PC-9 (cell line): ENCODE data around the gene LDAH. TPM values are rescaled to one million over a fixed set of nuclear protein-coding genes. Genes with fewer than 3 reads are reported as not detected.

ENCODE experiments used
- BruUV-seq: library from RNA; stranded (reverse); fragments of 400-500 nt; replicated peaks from 2 replicates; lab custom pipeline; 2021; lab: Mats Ljungman, UMichigan
- CTCF ChIA-PET: fragments of 300-600 bp; sonication (Branson Sonifier 250); formaldehyde crosslinking; loops from one replicate; lab custom pipeline; 2022; ENCODE audit warnings: antibody characterized with exemption; lab: Charles Lee
- POLR2A ChIA-PET: fragments of 300-600 bp; sonication (Branson Sonifier 250); formaldehyde crosslinking; loops from one replicate; lab custom pipeline; 2022; ENCODE audit warnings: antibody characterized with exemption; ENCODE audit not compliant: unreplicated experiment; lab: Charles Lee
- DNase-seq, 2 experiments: peaks; one replicate each; pipeline versions ENCODE4 v3.0.0 to v3.0.0-alpha.2; 2015 to 2022; ENCODE audit warnings: mixed read lengths in 1 of 2
- H2AFZ ChIP-seq: fragments of 200-600 bp; sonication (generic); 2 replicates; pipeline ENCODE4 v1.8.1; 2017; ENCODE audit warnings: antibody characterized with exemption
- H3F3A ChIP-seq: fragments of 200-600 bp; sonication (generic); 2 replicates; pipeline ENCODE4 v1.8.1; 2017; ENCODE audit warnings: antibody characterized with exemption, mild to moderate bottlenecking, low read depth; ENCODE audit not compliant: insufficient read depth
- H3K27ac ChIP-seq: fragments of 200-600 bp; sonication (generic); 2 replicates; pipeline ENCODE4 v1.6.1; 2016; ENCODE audit warnings: mixed run types
- H3K27me3 ChIP-seq: fragments of 200-600 bp; sonication (generic); 2 replicates; pipeline ENCODE4 v1.6.1; 2016; ENCODE audit warnings: low read depth, mixed run types; ENCODE audit not compliant: insufficient read depth
- H3K36me3 ChIP-seq: fragments of 200-600 bp; sonication (generic); 2 replicates; pipeline ENCODE4 v1.6.1; 2016; ENCODE audit warnings: low read depth, mixed run types
- H3K4me1 ChIP-seq: fragments of 200-600 bp; sonication (generic); replicated peaks from 2 replicates; pipeline ENCODE4 v1.6.1; 2016; ENCODE audit warnings: mixed run types; ENCODE audit not compliant: insufficient read depth
- H3K4me2 ChIP-seq: fragments of 200-600 bp; sonication (generic); 2 replicates; pipeline ENCODE4 v1.6.1; 2017; ENCODE audit warnings: mixed run types
- H3K4me3 ChIP-seq: fragments of 200-600 bp; sonication (generic); 2 replicates; pipeline ENCODE4 v1.6.1; 2016; ENCODE audit warnings: mixed run types
- H3K79me2 ChIP-seq: fragments of 200-600 bp; sonication (generic); 2 replicates; pipeline ENCODE4 v1.6.1; 2017; ENCODE audit warnings: low read depth, mixed run types
- H3K9me2 ChIP-seq: fragments of 200-600 bp; sonication (generic); 2 replicates; pipeline ENCODE4 v1.8.1; 2017; ENCODE audit warnings: mild to moderate bottlenecking; ENCODE audit not compliant: insufficient read depth
- H3K9me3 ChIP-seq: fragments of 200-600 bp; sonication (generic); 2 replicates; pipeline ENCODE4 v1.8.1; 2016; ENCODE audit warnings: low read depth; ENCODE audit not compliant: insufficient read depth
- H4K20me1 ChIP-seq: fragments of 200-600 bp; sonication (generic); 2 replicates; pipeline ENCODE4 v1.8.1; 2017; ENCODE audit not compliant: insufficient read depth
- EZH2 ChIP-seq: fragments of 200-600 bp; sonication (generic); IDR thresholded peaks from 2 replicates; pipeline ENCODE4 v1.8.0; 2017; ENCODE audit warnings: antibody characterized with exemption, low read depth
- intact Hi-C: fragments of 100-400 bp; cut with micrococcal nuclease; formaldehyde crosslinking; loops from one replicate; pipeline ENCODE4 v1.10.0; 2022; ENCODE audit not compliant: unreplicated experiment
- total RNA-seq: library from RNA; stranded (reverse); gene quantifications from 2 replicates; pipeline ENCODE4 v1.2.3, GENCODE V29; 2021
- TF ChIP-seq, protein P1 (sequence below): fragments of 200-600 bp; sonication (generic); conservative IDR thresholded peaks from 2 replicates; pipeline ENCODE4 v1.6.1; 2017; ENCODE audit warnings: mixed run types, antibody characterized with exemption, mild to moderate bottlenecking, moderate library complexity

The LDAH gene
- total RNA-seq, 1 experiment from 2014 or later = 18.3 TPM

DNA sequence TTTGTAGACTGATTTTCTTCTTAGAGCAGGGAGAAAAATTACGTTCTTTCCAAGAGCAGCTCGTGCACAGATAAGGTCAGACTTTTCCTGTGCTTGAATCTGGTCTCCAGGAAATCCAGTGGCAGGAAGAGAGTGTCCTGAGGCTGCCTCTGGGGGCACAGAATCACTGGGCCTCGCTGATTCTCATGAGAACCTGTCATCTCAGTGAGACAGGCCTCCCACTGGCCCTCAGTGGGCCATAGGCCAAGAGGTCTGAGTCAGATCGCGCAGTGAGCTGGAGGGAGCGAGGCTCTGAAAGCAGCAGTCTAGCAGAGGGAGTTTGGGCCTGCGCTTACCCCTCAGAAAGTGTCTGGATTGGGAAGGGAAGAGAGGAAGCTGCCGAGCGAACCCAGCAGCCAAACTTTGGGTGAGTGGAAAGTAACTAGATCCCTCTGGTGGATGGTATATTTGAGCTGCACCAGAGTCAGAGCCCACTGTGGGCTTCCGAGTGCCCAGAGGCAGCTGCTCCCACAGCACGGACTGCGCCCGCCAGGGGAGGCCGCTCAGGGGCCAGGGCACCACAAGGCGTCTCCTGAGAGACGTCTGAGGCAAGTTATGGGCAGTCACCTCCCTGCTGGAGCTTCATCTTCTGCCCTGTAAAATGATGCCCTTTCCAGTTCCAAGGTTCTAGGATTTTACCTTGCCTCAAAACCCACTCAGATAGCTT is 147.8 kb downstream of the LDAH start:
- no peak overlapping the region for H3K4me2 ChIP-seq
- ChIA-PET CTCF (interaction anchor here (1.3 kb wide), 1 partner anchor 13 kb away, joined by 3 read pairs; no protein-coding TSS in a partner anchor), POLR2A (interaction anchor here (0.5 to 0.6 kb wide), 2 partner anchors 443 to 583 kb away, joined by 4 to 6 read pairs; no protein-coding TSS in a partner anchor)
- H3K9me3 ChIP-seq = no peaks in the 10 kb centered on the region
- 0 out of 2 replicates have a peak, but pooled peaks cover 5% of the 10 kb centered on the region for H3K4me1 ChIP-seq
- no peaks in the 10 kb centered on the region for H3K36me3 ChIP-seq
- H3K4me3 ChIP-seq = no peak overlapping the region
- H3K27ac ChIP-seq = no peak overlapping the region
- intact Hi-C loops = no loop called here
- no TSS peak for BruUV-seq
- H4K20me1 ChIP-seq = no peaks in the 10 kb centered on the region
- no peaks in the 10 kb centered on the region for H3K9me2 ChIP-seq
- H3F3A ChIP-seq = no peaks in the 10 kb centered on the region
- H3K27me3 ChIP-seq = no peaks in the 10 kb centered on the region
- no peak overlapping the region for H2AFZ ChIP-seq
- TF ChIP-seq, protein P1, sequence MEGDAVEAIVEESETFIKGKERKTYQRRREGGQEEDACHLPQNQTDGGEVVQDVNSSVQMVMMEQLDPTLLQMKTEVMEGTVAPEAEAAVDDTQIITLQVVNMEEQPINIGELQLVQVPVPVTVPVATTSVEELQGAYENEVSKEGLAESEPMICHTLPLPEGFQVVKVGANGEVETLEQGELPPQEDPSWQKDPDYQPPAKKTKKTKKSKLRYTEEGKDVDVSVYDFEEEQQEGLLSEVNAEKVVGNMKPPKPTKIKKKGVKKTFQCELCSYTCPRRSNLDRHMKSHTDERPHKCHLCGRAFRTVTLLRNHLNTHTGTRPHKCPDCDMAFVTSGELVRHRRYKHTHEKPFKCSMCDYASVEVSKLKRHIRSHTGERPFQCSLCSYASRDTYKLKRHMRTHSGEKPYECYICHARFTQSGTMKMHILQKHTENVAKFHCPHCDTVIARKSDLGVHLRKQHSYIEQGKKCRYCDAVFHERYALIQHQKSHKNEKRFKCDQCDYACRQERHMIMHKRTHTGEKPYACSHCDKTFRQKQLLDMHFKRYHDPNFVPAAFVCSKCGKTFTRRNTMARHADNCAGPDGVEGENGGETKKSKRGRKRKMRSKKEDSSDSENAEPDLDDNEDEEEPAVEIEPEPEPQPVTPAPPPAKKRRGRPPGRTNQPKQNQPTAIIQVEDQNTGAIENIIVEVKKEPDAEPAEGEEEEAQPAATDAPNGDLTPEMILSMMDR = no peak
- TF ChIP-seq EZH2 = no peak
- no peaks in the 10 kb centered on the region for H3K79me2 ChIP-seq
- DNase-seq = peak in 1 of 2 experiments; percentile 36

DNA sequence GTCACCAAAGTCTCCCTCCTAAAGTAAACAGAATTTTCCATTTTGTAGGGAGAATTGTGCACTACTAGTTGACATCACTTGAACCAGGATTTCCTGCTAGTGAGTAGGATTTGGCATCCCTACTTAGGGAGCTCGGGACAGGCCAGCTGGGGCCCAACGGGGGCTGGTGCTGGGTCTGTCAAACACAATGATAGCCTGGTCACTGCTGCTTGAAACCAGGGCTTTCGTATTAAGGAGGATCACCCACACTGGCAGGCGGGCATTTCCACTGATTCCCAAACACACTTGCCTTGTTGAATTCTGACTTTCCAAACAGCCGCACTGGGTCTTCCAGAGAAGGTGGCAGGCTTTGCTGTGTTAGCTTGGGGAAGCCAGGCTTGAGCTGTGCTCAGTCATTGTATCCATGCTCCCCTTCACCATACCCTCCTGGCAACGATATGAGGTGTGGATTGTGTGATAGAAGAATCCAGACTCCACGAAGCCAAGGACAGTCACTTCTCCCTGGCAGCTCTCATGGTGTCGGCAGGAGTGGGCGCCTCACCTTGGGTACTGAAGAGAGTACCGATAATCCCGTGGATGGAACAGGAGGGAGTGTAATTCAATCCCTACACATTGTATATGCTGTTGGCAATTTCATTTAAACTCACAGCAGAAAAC is 148.5 kb downstream of the LDAH start:
- Histone ChIP-seq H3K27ac (no peak overlapping the region), H3K27me3 (no peaks in the 10 kb centered on the region), H2AFZ (no peak overlapping the region), H3K9me2 (no peaks in the 10 kb centered on the region), H3K4me3 (no peak overlapping the region), H3K4me1 (0 out of 2 replicates have a peak, but pooled peaks cover 5% of the 10 kb centered on the region), H3K79me2 (no peaks in the 10 kb centered on the region), H3K4me2 (no peak overlapping the region), H3K36me3 (no peaks in the 10 kb centered on the region), H3K9me3 (no peaks in the 10 kb centered on the region), H4K20me1 (no peaks in the 10 kb centered on the region), H3F3A (no peaks in the 10 kb centered on the region)
- no peak for DNase-seq
- CTCF ChIA-PET = interaction anchor here (0.6 to 1.3 kb wide), 2 partner anchors 13 to 22 kb away, joined by 3 read pairs; no protein-coding TSS in a partner anchor
- no TSS peak for BruUV-seq
- POLR2A ChIA-PET = no interaction called here
- intact Hi-C loops = no loop called here
- no peak for TF ChIP-seq EZH2
- TF ChIP-seq, protein P1 = no peak

DNA sequence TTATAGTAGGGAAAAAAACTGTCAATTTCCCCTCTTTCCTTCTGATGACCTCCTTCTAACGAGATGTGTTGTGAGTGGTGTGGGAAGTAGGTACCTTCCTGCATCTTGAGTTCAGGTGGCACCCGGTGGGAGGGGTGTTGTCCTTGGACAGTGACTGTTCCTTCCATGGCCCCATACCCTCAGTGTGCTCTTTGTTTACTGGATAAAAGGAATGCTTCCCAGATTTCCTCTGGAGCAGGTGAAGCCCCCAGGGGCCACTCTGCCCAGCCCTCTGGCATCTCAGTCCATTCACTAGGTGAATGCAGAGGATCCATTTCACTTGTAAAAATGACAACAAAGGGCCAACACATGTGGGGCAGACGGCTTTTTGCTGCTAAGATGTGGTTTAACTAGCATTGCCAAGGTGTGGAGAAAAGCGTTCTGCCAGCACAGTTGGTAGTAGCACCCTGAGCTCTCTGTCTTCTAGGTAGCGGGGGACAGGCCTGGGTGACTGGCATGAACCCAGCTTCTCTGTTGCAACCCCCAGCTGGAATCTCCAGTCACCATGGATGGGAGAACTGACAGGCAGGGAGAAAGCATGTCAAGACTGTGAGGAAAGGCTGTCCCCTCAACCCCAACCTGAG is 149.1 kb downstream of the LDAH start:
- CTCF ChIA-PET = interaction anchor here (0.6 kb wide), 1 partner anchor 21 kb away, joined by 3 read pairs; no protein-coding TSS in a partner anchor
- TSS peak; percentile 7 for BruUV-seq
- no peaks in the 10 kb centered on the region for H3K27me3 ChIP-seq
- 0 out of 2 replicates have a peak, but pooled peaks cover 5% of the 10 kb centered on the region for H3K4me1 ChIP-seq
- H2AFZ ChIP-seq = no peak overlapping the region
- no peak overlapping the region for H3K4me3 ChIP-seq
- TF ChIP-seq, protein P1 = no peak
- TF ChIP-seq EZH2 = no peak
- H4K20me1 ChIP-seq = no peaks in the 10 kb centered on the region
- DNase-seq = no peak
- intact Hi-C loops = no loop called here
- H3K36me3 ChIP-seq = no peaks in the 10 kb centered on the region
- no peaks in the 10 kb centered on the region for H3K9me2 ChIP-seq
- no peaks in the 10 kb centered on the region for H3K79me2 ChIP-seq
- no peak overlapping the region for H3K4me2 ChIP-seq
- no peak overlapping the region for H3K27ac ChIP-seq
- POLR2A ChIA-PET = no interaction called here
- no peaks in the 10 kb centered on the region for H3F3A ChIP-seq
- H3K9me3 ChIP-seq = no peaks in the 10 kb centered on the region
